B cell (primary cell): Measurements from ENCODE around the gene SDHAF4. TPM values are rescaled to one million over a fixed set of nuclear protein-coding genes. Genes with fewer than 3 reads are reported as not detected.

Experiments used
- ATAC-seq: fragments of 200-7000 bp; cut with Tn5 transposase; one replicate; pipeline ENCODE4 v1.10.0; 2021; ENCODE audit warnings: low read depth, mild to moderate bottlenecking, moderate number of reproducible peaks, moderate library complexity
- CTCF ChIA-PET: fragments of 350-600 bp; sonication (Branson Sonifier 250); formaldehyde crosslinking; loops from one replicate; lab custom pipeline; 2021; ENCODE audit warnings: antibody characterized with exemption, inconsistent platforms; lab: Charles Lee
- POLR2A ChIA-PET: fragments of 350-600 bp; sonication (Branson Sonifier 250); formaldehyde crosslinking; loops from one replicate; lab custom pipeline; 2021; ENCODE audit warnings: antibody characterized with exemption; lab: Charles Lee
- DNase-seq: peaks from one replicate; pipeline ENCODE4 v3.0.0; 2013
- H2AFZ ChIP-seq: 2 replicates; pipeline ENCODE4 v1.6.1; 2012; ENCODE audit warnings: mild to moderate bottlenecking, low read depth, low read length; ENCODE audit not compliant: insufficient read depth, poor library complexity, severe bottlenecking
- H3K27ac ChIP-seq, 2 donors: 1 replicate in 1 of 2; 2 replicates in 1 of 2; pipeline ENCODE4 v1.5.1; 2012 to 2013; ENCODE audit warnings: low read length in 2 of 2, mild to moderate bottlenecking in 2 of 2, moderate library complexity in 1 of 2
- H3K27me3 ChIP-seq, 4 experiments: fragments of 200-600 bp in 1 of 4; sonication (generic) in 1 of 4; replicated peaks in 1 of 4; 1 replicate in 2 of 4; 2 replicates in 2 of 4; pipeline versions ENCODE4 v1.6.1 to v1.7.0; 2013 to 2016; ENCODE audit warnings: low read length in 3 of 4, mild to moderate bottlenecking in 2 of 4, mixed read lengths in 1 of 4, moderate library complexity in 1 of 4; ENCODE audit not compliant: insufficient read depth in 4 of 4, control insufficient read depth in 3 of 4; ENCODE audit errors: control extremely low read depth in 1 of 4
- H3K36me3 ChIP-seq, 2 experiments: replicated peaks in 1 of 2; 1 replicate in 1 of 2; 2 replicates in 1 of 2; pipeline versions ENCODE4 v1.6.1 to v1.7.1; 2013; ENCODE audit warnings: low read length in 1 of 2; ENCODE audit not compliant: insufficient read depth in 2 of 2, control insufficient read depth in 1 of 2; ENCODE audit errors: control extremely low read depth in 1 of 2, extremely low read depth in 1 of 2
- H3K4me1 ChIP-seq, 2 donors: fragments of 200-600 bp in 1 of 2; sonication (generic) in 1 of 2; 1 replicate in 1 of 2; 2 replicates in 1 of 2; pipeline versions ENCODE4 v1.5.1 to v1.6.1; 2013 to 2017; ENCODE audit warnings: low read length in 2 of 2; ENCODE audit not compliant: control insufficient read depth in 2 of 2, insufficient read depth in 2 of 2
- H3K4me2 ChIP-seq: replicated peaks from 2 replicates; pipeline ENCODE3; 2012; ENCODE audit warnings: mild to moderate bottlenecking, low read depth, low read length; ENCODE audit not compliant: poor library complexity, severe bottlenecking
- H3K4me3 ChIP-seq, 5 experiments: fragments of 200-600 bp in 1 of 5; sonication (generic) in 1 of 5; 1 replicate in 3 of 5; 2 replicates in 2 of 5; pipeline versions ENCODE4 v1.5.1 to v1.7.0; 2011 to 2016; ENCODE audit warnings: low read length in 4 of 5, mild to moderate bottlenecking in 4 of 5, low read depth in 2 of 5, control low read depth in 1 of 5, moderate library complexity in 1 of 5; ENCODE audit not compliant: insufficient read depth in 1 of 5; ENCODE audit errors: control extremely low read depth in 1 of 5, extremely low read depth in 1 of 5
- H3K79me2 ChIP-seq: fragments of 200-600 bp; sonication (generic); one replicate; pipeline ENCODE4 v1.6.0; 2016; ENCODE audit warnings: low read length; ENCODE audit not compliant: control insufficient read depth, insufficient read depth
- H3K9ac ChIP-seq: fragments of 200-600 bp; sonication (generic); 2 replicates; pipeline ENCODE4 v1.6.1; 2017; ENCODE audit warnings: mild to moderate bottlenecking, low read length, moderate library complexity
- H3K9me3 ChIP-seq, 3 donors: one replicate each; pipeline versions ENCODE4 v1.6.1 to v1.7.1; 2013; ENCODE audit warnings: low read length in 2 of 3; ENCODE audit not compliant: control insufficient read depth in 2 of 3, insufficient read depth in 1 of 3; ENCODE audit errors: control extremely low read depth in 1 of 3
- H4K20me1 ChIP-seq: 2 replicates; pipeline ENCODE4 v1.6.0; 2012; ENCODE audit warnings: mild to moderate bottlenecking, low read length; ENCODE audit not compliant: insufficient read depth, control insufficient read depth, poor library complexity, severe bottlenecking
- H3K27ac Mint-ChIP-seq: one replicate; pipeline ENCODE4 v1.8.0; 2021; ENCODE audit warnings: mixed read lengths
- H3K27me3 Mint-ChIP-seq: one replicate; pipeline ENCODE4 v1.8.0; 2021; ENCODE audit warnings: mixed read lengths
- H3K4me1 Mint-ChIP-seq: one replicate; pipeline ENCODE4 v1.8.0; 2021; ENCODE audit warnings: mixed read lengths
- H3K4me3 Mint-ChIP-seq: one replicate; pipeline ENCODE4 v1.8.0; 2021; ENCODE audit warnings: mixed read lengths
- H3K9me3 Mint-ChIP-seq: one replicate; pipeline ENCODE4 v1.8.0; 2022; ENCODE audit warnings: mixed read lengths; ENCODE audit not compliant: insufficient read depth
- EZH2 ChIP-seq: IDR thresholded peaks from 2 replicates; pipeline ENCODE4 v1.6.1; 2012; ENCODE audit warnings: borderline replicate concordance, low read depth, mild to moderate bottlenecking, moderate library complexity, low read length; ENCODE audit not compliant: insufficient read depth, poor library complexity, severe bottlenecking
- WGBS: methylation state at CpG from one replicate; pipeline ENCODE4 v1.1.5; 2013; ENCODE audit warnings: missing lambda C conversion rate; ENCODE audit not compliant: insufficient coverage; 5-methylcytosine and 5-hydroxymethylcytosine counted together
- intact Hi-C: fragments of 100-400 bp; cut with micrococcal nuclease; formaldehyde crosslinking; loops from one replicate; pipeline ENCODE4 v1.10.0; 2022
- polyA plus RNA-seq: library from polyadenylated mRNA; depleted of rRNA; stranded (reverse); fragments of >200 nt; gene quantifications from 2 replicates; pipeline ENCODE4 v1.2.3, GENCODE V29; 2012
- total RNA-seq, 2 donors: library from RNA; stranded (reverse); fragments of 120-200 nt in 1 of 2; gene quantifications; 1 replicate in 1 of 2; 2 replicates in 1 of 2; pipeline versions ENCODE4 v1.2.3 to v1.2.4, GENCODE V29; 2013 to 2022
- TF ChIP-seq, protein P1 (sequence below): fragments of 200-600 bp; IDR thresholded peaks from one replicate; pipeline ENCODE4 v1.8.0; 2022; ENCODE audit warnings: antibody characterized with exemption, mild to moderate bottlenecking

Gene SDHAF4
- total and polyA plus RNA-seq, 2 donors (not counting 1 experiment from before 2014, with no cell fraction given): 3.8 to 15.4 TPM

DNA sequence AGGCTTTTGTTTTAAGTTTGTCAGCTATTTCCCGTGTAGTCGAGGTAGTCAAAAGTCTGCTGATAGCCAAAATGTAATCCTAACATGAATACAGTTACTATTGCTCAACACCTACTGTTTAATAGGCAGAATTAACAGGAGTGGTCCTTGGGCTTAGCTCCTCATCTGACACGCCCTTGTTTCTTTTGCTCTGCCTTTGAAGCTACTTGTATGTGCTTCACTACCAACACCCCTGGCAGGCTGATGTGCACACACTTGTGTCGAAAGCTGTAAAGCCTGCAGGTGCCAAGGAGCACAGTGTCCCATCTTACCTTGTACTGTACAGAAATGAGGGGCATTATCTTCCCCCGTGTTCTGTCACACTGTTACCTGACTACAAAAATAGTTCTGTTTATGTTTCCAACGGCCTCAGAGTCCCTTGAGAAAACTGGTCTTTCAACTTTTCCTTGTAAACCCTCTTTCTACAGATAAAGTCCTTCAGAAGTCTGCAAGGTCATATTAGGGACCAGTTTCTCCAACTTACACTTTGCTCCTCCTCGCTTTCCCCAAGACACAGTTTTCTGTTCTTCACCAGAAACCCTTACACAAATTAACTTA, 9.3 kb downstream of the SDHAF4 start:
- Histone ChIP-seq H3K36me3 (peaks cover 8% of the 10 kb centered on the region in 2 experiments), H3K4me2 (no peak overlapping the region), H3K79me2 (no peaks in the 10 kb centered on the region), H3K27ac (no peak overlapping the region), H2AFZ (no peak overlapping the region), H3K4me3 (no peak overlapping the region), H3K9me3 (no peaks in the 10 kb centered on the region), H3K4me1 (no peaks in the 10 kb centered on the region), H4K20me1 (no peaks in the 10 kb centered on the region), H3K9ac (no peak overlapping the region), H3K27me3 (no peaks in the 10 kb centered on the region)
- ChIA-PET POLR2A (no interaction called here), CTCF (interaction anchor here (2.3 kb wide), 1 partner anchor 10 kb away, joined by 8 read pairs; the partner anchor contains the start of gene SDHAF4)
- no peaks in the 10 kb centered on the region for H3K27me3 Mint-ChIP-seq
- no peak overlapping the region for H3K27ac Mint-ChIP-seq
- H3K4me1 Mint-ChIP-seq: no peaks in the 10 kb centered on the region
- no peak overlapping the region for H3K4me3 Mint-ChIP-seq
- ATAC-seq: no peak
- intact Hi-C loops: no loop called here
- WGBS: 79% methylated on average over 5 of the region's 7 CpGs
- TF ChIP-seq, protein P1, sequence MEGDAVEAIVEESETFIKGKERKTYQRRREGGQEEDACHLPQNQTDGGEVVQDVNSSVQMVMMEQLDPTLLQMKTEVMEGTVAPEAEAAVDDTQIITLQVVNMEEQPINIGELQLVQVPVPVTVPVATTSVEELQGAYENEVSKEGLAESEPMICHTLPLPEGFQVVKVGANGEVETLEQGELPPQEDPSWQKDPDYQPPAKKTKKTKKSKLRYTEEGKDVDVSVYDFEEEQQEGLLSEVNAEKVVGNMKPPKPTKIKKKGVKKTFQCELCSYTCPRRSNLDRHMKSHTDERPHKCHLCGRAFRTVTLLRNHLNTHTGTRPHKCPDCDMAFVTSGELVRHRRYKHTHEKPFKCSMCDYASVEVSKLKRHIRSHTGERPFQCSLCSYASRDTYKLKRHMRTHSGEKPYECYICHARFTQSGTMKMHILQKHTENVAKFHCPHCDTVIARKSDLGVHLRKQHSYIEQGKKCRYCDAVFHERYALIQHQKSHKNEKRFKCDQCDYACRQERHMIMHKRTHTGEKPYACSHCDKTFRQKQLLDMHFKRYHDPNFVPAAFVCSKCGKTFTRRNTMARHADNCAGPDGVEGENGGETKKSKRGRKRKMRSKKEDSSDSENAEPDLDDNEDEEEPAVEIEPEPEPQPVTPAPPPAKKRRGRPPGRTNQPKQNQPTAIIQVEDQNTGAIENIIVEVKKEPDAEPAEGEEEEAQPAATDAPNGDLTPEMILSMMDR: no peak
- TF ChIP-seq EZH2: no peak
- no peaks in the 10 kb centered on the region for H3K9me3 Mint-ChIP-seq
- DNase-seq: no peak

DNA sequence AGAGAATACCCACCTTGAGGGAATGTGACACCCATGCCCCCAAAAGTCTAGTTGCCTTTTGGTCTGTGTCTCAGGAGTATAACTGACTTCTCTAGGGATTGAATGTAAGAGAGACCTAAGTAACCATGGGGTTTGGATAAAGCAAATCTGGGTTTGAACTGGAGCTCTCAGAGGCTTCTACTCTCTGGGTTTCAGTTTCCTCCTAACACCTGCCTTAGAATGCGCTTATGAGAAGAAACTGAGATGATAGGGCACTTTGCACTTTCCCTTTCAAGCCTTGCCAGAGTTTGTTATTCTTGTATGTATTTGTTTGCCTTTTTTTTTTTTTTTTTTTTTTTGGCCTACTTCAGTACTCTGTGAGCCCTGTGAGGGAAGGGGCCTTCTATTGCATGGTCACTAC, 19.4 kb downstream of the SDHAF4 start:
- Mint-ChIP-seq H3K27me3 (no peaks in the 10 kb centered on the region), H3K4me1 (no peaks in the 10 kb centered on the region), H3K27ac (no peak overlapping the region), H3K9me3 (no peaks in the 10 kb centered on the region), H3K4me3 (no peak overlapping the region)
- Histone ChIP-seq H3K36me3 (peaks cover 12 to 48% of the 10 kb centered on the region in 2 experiments), H4K20me1 (no peaks in the 10 kb centered on the region), H3K27me3 (no peaks in the 10 kb centered on the region), H3K4me1 (no peaks in the 10 kb centered on the region), H3K79me2 (no peaks in the 10 kb centered on the region), H2AFZ (no peak overlapping the region), H3K4me2 (no peak overlapping the region), H3K4me3 (no peak overlapping the region), H3K27ac (no peak overlapping the region), H3K9me3 (no peaks in the 10 kb centered on the region), H3K9ac (no peak overlapping the region)
- ATAC-seq (no peak), DNase-seq (no peak)
- CTCF ChIA-PET: no interaction called here
- POLR2A ChIA-PET: no interaction called here
- intact Hi-C loops: no loop called here
- TF ChIP-seq, protein P1: no peak
- WGBS: no CpG with 5 or more reads among the region's 1 CpG
